Measurements from ENCODE around the gene VWC2L. TPM values are rescaled to one million over a fixed set of nuclear protein-coding genes. Genes with fewer than 3 reads are reported as not detected.

Gene VWC2L
- total RNA-seq, 6 donors from 2014 or later = 0.30 TPM; not detected in 5

- TF ChIP-seq POLR2A (IDR thresholded peaks at IDR 0.05) (no peak), POLR2AphosphoS5 (IDR thresholded peaks at IDR 0.05) (no peak), EP300 (IDR thresholded peaks at IDR 0.05) (no peak), CTCF (IDR thresholded peaks at IDR 0.05) (no peak)
- ATAC-seq (ENCODE audit: low FRiP score in 2 of 2) (no peak), DNase-seq (no peak)
- Histone ChIP-seq H3K4me3 (no peak overlapping the region), H3K9me3 (no peaks in the 10 kb centered on the region), H3K36me3 (no peaks in the 10 kb centered on the region), H3K27me3 (no peaks in the 10 kb centered on the region), H3K4me1 (no peaks in the 10 kb centered on the region), H3K27ac (no peak overlapping the region)
- 0 to 5% methylated on average over 1 of the region's 1 CpG for whole genome bisulfite sequencing, 2 donors
Observed at GRCh38 chr2:214481204-214481603, 70.3 kb downstream of the VWC2L start.

GRCh38 chr2:214482728-214483127, 71.9 kb downstream of the VWC2L start:
- H3K27ac ChIP-seq = no peak overlapping the region
- H3K4me3 ChIP-seq = no peak overlapping the region
- H3K36me3 ChIP-seq = no peaks in the 10 kb centered on the region
- WGBS, 2 donors = 77 to 81% methylated on average over 2 of the region's 2 CpGs
- no peaks in the 10 kb centered on the region for H3K4me1 ChIP-seq
- DNase-seq (no peak), ATAC-seq (ENCODE audit: low FRiP score in 2 of 2) (no peak)
- TF ChIP-seq POLR2A (IDR thresholded peaks at IDR 0.05) = no peak
- no peak for TF ChIP-seq CTCF (IDR thresholded peaks at IDR 0.05)
- TF ChIP-seq EP300 (IDR thresholded peaks at IDR 0.05) = no peak
- no peak for TF ChIP-seq POLR2AphosphoS5 (IDR thresholded peaks at IDR 0.05)
- no peaks in the 10 kb centered on the region for H3K9me3 ChIP-seq
- H3K27me3 ChIP-seq = no peaks in the 10 kb centered on the region

- no peaks in the 10 kb centered on the region for H3K36me3 ChIP-seq
- ATAC-seq (ENCODE audit: low FRiP score in 2 of 2) (no peak), DNase-seq (no peak)
- no peaks in the 10 kb centered on the region for H3K4me1 ChIP-seq
- no peak for TF ChIP-seq CTCF (IDR thresholded peaks at IDR 0.05)
- TF ChIP-seq POLR2A (IDR thresholded peaks at IDR 0.05) = no peak
- TF ChIP-seq EP300 (IDR thresholded peaks at IDR 0.05) = no peak
- no peak for TF ChIP-seq POLR2AphosphoS5 (IDR thresholded peaks at IDR 0.05)
- H3K27ac ChIP-seq = no peak overlapping the region
- H3K4me3 ChIP-seq = no peak overlapping the region
- H3K27me3 ChIP-seq = no peaks in the 10 kb centered on the region
- H3K9me3 ChIP-seq = no peaks in the 10 kb centered on the region
- WGBS, 2 donors = 74 to 77% methylated on average over 3 of the region's 3 CpGs
Observed at GRCh38 chr2:214484239-214484638, 73.4 kb downstream of the VWC2L start.

- H3K4me1 ChIP-seq = no peaks in the 10 kb centered on the region
- 80% methylated on average over 2 of the region's 2 CpGs for WGBS, 2 donors
- H3K9me3 ChIP-seq = no peaks in the 10 kb centered on the region
- no peaks in the 10 kb centered on the region for H3K36me3 ChIP-seq
- ATAC-seq (ENCODE audit: low FRiP score in 2 of 2) (no peak), DNase-seq (no peak)
- H3K27ac ChIP-seq = no peak overlapping the region
- H3K27me3 ChIP-seq = no peaks in the 10 kb centered on the region
- TF ChIP-seq POLR2AphosphoS5 (IDR thresholded peaks at IDR 0.05) (no peak), EP300 (IDR thresholded peaks at IDR 0.05) (no peak), POLR2A (IDR thresholded peaks at IDR 0.05) (no peak), CTCF (IDR thresholded peaks at IDR 0.05) (no peak)
- no peak overlapping the region for H3K4me3 ChIP-seq
Observed at GRCh38 chr2:214484701-214485100, 73.8 kb downstream of the VWC2L start.

- H3K4me3 ChIP-seq = no peak overlapping the region
- ATAC-seq (ENCODE audit: low FRiP score in 2 of 2) (no peak), DNase-seq (no peak)
- H3K27me3 ChIP-seq = no peaks in the 10 kb centered on the region
- WGBS, 2 donors = 75 to 85% methylated on average over 2 of the region's 2 CpGs
- no peak for TF ChIP-seq POLR2AphosphoS5 (IDR thresholded peaks at IDR 0.05)
- TF ChIP-seq POLR2A (IDR thresholded peaks at IDR 0.05) = no peak
- no peak overlapping the region for H3K27ac ChIP-seq
- no peaks in the 10 kb centered on the region for H3K4me1 ChIP-seq
- H3K36me3 ChIP-seq = no peaks in the 10 kb centered on the region
- H3K9me3 ChIP-seq = no peaks in the 10 kb centered on the region
Observed at GRCh38 chr2:214489181-214489580, 78.3 kb downstream of the VWC2L start.
